GM19452 (cell line): ENCODE data around the gene PSMB5.
A peak's percentile ranks its signal among the peaks of the same experiment; 100 is the strongest.

Experiments
- ATAC-seq: cut with Tn5 transposase; IDR thresholded peaks from one replicate; pipeline ENCODE4 v1.9.1; 2021; ENCODE audit not compliant: unreplicated experiment

PSMB5 gene

GRCh38 chr14:23034498-23035302 is at the start of gene PSMB5:
Gene PSMB5 (minus strand): TSS chr14:23034900. CDS start chr14:23034881, 19 bp downstream.
- ATAC-seq: peak; percentile 93

- no peak for ATAC-seq
Observed at GRCh38 chr14:23080474-23080873, 45.8 kb upstream of the PSMB5 start.

- no peak for ATAC-seq
Observed at GRCh38 chr14:23079716-23080115, 45.0 kb upstream of the PSMB5 start.

GRCh38 chr14:23078692-23079116 is 44.0 kb upstream of the PSMB5 start:
- no peak for ATAC-seq

- ATAC-seq: no peak
Observed at GRCh38 chr14:23077962-23078361, 43.3 kb upstream of the PSMB5 start.

GRCh38 chr14:23076785-23077408 is 42.2 kb upstream of the PSMB5 start:
- no peak for ATAC-seq

GRCh38 chr14:23074906-23075305 is 40.2 kb upstream of the PSMB5 start:
- ATAC-seq: no peak

GRCh38 chr14:23071921-23072539 is 37.3 kb upstream of the PSMB5 start:
- no peak for ATAC-seq

- ATAC-seq: peak; percentile 81
Observed at GRCh38 chr14:23071244-23071920, 36.7 kb upstream of the PSMB5 start.

- ATAC-seq: no peak
Observed at GRCh38 chr14:23070262-23071129, 35.8 kb upstream of the PSMB5 start.

- ATAC-seq: no peak
Observed at GRCh38 chr14:23069413-23069806, 34.7 kb upstream of the PSMB5 start.

GRCh38 chr14:23068789-23069412 is 34.2 kb upstream of the PSMB5 start:
- peak; percentile 55 for ATAC-seq

- no peak for ATAC-seq
Observed at GRCh38 chr14:23067847-23068788, 33.4 kb upstream of the PSMB5 start.

- no peak for ATAC-seq
Observed at GRCh38 chr14:23066855-23067744, 32.4 kb upstream of the PSMB5 start.

GRCh38 chr14:23066368-23066767 is 31.7 kb upstream of the PSMB5 start:
- ATAC-seq: no peak

GRCh38 chr14:23063601-23064000 is 28.9 kb upstream of the PSMB5 start:
- ATAC-seq: no peak

- no peak for ATAC-seq
Observed at GRCh38 chr14:23062002-23062401, 27.3 kb upstream of the PSMB5 start.
